Eye (tissue), 1 donor: ENCODE data around the gene NOVA1.
"Not testable (repeated sequence)": the region's sequence is repeated elsewhere in the genome, so short reads cannot be mapped to it uniquely, and the experiment has no call there.

Experiments used
- DNase-seq: peaks from one replicate; pipeline ENCODE4 v3.0.0-alpha.2; 2015

Gene NOVA1, protein sequence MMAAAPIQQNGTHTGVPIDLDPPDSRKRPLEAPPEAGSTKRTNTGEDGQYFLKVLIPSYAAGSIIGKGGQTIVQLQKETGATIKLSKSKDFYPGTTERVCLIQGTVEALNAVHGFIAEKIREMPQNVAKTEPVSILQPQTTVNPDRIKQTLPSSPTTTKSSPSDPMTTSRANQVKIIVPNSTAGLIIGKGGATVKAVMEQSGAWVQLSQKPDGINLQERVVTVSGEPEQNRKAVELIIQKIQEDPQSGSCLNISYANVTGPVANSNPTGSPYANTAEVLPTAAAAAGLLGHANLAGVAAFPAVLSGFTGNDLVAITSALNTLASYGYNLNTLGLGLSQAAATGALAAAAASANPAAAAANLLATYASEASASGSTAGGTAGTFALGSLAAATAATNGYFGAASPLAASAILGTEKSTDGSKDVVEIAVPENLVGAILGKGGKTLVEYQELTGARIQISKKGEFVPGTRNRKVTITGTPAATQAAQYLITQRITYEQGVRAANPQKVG

DNA sequence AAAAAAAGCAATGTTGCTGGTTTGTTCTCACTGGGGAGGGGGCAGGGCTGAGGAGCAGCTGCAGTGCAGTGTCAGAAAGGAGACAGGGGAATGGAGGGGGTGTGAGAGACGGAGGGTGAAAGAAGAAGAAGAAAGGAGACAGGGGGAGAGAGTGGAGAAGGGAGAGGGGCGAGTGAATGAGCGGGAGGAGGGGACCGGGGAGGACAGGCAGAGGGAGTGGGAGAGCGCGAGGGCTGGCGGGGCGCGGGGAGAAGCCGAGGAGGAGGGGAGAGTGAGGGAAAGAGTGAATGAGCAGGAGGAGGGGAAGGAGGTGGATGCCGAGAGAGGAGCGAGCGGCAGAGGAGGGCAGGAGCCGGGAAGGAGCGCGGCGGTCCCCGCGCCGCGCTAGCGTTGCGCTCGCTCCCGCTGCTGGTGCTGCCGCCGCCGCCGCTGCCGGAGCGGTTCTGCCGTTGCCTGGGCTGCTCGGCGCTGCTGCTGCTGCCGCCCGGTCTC, at the start of gene NOVA1:
Gene NOVA1, minus strand, starts transcription at position 445 of the 492 bp plus-strand sequence. CDS start 597 bp downstream, outside the sequence.
- DNase-seq = peak; percentile 90

DNA sequence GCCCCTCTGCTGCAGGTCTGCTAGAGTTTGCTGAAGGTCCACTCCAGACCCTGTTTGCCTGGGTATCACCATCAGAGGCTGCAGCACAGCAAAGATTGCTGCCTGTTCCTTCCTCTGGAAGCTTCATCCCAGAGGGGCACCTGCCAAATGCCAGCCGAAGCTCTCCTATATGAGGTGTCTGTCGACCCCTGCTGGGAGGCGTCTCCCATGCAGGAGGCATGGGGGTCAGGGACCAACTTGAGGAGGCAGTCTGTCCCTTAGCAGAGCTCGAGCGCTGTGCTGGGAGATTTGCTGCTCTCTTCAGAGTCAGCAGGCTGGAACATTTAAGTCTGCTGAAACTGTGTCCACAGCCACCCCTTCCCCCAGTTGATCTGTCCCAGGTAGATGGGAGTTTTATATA, 47.2 kb upstream of the NOVA1 start:
- DNase-seq = not testable (repeated sequence)

GRCh38 chr14:26636561-26636960, 38.7 kb upstream of the NOVA1 start:
- peak; percentile 29 for DNase-seq

GRCh38 chr14:26634946-26635345, 37.1 kb upstream of the NOVA1 start:
- not testable (repeated sequence) for DNase-seq

DNA sequence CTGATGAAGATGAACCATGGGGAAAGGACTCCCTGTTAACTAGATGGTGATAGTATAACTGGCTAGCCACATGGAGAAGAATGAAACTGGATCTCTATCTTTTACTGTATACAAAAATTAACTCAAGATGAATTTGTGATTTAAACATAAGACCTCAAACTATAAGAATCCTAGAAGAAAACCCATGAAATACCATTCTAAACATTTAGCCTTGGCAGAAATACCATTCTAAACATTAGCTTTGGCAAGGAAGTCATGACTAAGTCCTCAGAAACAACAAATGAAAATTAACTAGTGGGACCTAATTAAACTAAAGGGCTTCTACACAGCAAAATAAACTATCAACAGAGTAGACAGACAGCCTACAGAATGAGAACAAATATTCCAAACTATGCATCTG, 28.4 kb upstream of the NOVA1 start:
- no peak for DNase-seq

DNA sequence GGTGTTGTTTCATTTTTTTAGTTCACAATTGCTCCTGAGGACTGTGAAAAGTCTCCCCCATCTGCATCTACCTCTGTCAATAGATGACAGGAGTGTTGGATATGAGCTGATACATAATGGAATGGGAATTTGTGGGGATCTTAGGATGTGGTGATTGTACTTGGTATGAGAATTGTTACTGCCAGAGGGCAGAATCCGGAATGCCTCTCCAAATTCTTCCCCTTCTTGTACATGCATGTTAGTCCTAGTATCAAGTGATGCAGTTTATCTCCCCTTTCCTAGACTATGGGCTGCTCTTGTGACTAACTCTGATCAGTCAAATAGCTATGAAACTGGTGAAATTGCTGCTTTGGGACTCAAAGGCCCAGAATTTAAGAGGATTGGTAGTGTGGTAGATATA, 24.8 kb upstream of the NOVA1 start:
- DNase-seq = no peak

DNA sequence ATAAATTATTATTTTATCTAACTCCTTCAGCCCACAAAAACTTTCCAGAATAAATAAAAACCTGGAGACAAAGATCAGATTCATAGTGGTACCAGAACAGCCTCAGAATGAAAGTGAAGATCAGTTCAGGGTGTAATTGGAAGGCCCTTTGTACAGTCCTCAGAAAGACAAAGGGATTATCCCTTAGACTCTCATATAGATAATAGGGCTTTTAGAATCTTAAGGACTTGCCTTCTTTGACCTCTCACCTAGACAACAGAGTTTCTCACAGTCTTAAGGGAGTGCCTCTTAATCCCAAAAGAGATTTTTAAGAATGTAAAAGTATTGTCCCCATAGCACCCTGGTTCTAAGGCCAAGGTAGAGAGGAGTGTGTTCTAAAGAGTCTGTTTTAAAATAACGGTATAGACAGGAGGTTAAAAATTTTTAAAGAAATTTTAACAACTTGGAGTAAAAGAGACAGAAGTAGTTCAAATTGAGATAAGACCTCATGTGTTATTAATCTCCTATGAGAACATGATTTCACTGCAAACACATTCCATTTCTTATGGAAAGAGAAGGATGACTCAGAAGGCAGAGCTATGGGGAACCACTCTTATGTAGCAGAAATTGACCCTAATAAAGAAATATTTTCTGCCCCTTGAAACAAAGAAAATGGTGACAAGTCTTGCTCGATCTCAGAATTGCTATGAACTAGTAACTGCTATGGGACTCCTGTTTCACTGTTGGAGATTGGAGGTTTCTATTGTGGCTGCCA, 24.2 kb upstream of the NOVA1 start:
- no peak for DNase-seq

DNA sequence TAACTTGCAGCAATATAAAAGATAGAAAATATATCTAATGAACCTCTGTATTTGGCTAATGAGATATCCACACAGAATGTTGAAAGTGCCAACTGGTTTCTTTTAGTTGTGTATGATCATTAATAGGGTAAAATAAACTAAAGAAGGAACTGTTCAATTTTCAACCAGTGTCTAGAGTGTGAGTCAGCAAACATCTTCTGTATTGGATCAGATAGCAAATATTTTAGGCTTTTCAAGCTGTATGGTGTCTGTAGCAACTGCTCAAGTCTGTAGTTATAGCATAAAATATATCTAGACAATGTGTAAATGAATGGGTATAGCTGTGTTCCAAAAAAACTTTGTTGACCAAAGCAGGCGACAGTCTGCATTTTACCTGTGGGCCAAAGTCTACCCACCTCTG, 23.5 kb upstream of the NOVA1 start:
- no peak for DNase-seq

GRCh38 chr14:26611259-26611658, 13.4 kb upstream of the NOVA1 start:
- no peak for DNase-seq

- no peak for DNase-seq
These were observed 9.0 kb upstream of the NOVA1 start for GRCh38 chr14:26606729-26607312.

DNA sequence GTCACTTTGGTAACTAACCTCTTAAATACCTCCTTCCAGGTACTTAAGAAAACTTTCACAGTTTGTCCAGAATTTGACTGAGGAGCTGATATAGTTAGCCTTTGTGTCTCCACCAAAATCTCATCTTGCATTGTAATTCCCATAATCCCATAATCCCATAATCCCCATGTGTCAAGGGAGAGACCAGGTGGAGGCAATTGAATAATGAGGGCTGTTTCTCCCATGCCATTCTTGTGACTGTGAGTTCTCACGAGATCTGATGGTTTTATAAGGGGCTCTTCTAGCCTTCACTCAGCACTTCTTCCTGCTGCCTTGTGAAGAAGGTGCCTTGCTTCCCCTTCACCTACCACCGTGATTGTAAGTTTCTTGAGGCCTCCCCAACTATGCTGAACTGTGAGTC, 7.8 kb upstream of the NOVA1 start:
- no peak for DNase-seq

DNA sequence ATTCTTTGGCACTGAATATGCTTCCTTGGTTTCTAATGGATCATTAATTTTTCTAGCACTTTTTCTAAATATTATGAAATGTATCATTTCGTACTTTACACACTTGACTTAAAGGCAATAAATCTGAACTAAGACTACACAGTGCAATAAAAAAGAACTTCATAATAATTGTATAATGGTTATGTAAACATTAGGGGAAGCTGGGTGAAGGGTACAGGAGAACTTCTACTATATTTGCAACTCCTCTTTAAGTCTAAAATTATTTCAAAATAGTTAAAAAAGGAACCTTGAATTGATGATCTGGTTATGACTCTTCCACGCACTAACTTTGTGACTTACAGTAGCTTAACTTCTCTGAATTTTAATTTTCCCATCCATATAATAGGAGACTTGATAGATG, 5.1 kb upstream of the NOVA1 start:
- no peak for DNase-seq

DNA sequence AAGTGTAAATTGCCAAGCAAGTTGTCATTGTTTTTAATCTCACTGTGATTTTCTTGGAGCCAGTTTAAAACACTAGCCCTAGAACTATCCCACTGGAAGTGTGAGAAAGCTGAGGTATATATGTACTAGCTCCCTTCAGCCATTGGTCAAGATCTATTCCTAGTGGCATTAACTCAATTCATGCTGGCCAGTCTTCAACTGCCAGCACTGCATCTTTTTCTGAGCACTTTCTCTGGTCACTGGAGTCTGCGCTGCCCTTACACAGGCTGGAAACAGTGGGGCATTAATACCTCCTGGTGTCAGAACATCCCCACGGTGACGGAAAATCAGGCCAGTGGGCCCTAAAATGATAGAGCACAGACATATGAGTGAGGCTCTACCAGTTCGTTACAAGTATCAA, 4.0 kb upstream of the NOVA1 start:
- DNase-seq = no peak

GRCh38 chr14:26599291-26599690, 1.5 kb upstream of the NOVA1 start:
- DNase-seq = no peak

- no peak for DNase-seq
These were observed 869 bp upstream of the NOVA1 start for GRCh38 chr14:26598672-26599131.

DNA sequence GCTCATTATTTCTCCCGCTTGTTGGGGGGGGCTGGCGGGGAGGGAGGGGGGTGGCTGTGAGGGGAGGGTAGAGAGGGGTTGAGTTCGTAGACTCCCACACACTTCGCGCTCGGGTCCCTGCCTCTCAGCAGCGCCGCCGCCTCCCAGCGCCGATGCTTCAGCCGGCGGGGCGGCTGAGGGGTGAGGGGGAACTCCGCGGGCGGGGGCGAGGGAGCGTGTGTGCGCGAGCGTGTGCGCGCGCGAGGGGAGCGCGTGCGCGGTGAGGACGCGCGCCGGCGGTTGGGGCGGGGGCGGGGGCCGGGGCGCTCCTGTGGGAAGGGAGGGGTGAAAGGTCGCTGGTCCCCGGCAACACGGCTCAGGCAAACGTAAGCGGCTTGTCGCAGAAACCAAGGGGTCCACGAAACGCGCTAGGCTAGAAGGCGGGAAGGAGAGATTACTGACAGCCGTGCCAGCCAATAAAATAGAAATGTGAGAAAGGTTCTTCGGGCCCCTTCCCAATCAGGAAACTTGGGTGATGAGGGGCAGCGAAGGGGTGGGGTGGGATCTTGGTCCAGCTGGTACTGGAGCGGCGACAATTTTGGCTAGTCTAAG, 343 bp upstream of the NOVA1 start:
- peak; percentile 100 for DNase-seq

- no peak for DNase-seq
These were observed 703 bp downstream of the NOVA1 start for GRCh38 chr14:26597071-26597588.

- peak; percentile 85 for DNase-seq
These were observed 1.2 kb downstream of the NOVA1 start for GRCh38 chr14:26596543-26597061.

DNA sequence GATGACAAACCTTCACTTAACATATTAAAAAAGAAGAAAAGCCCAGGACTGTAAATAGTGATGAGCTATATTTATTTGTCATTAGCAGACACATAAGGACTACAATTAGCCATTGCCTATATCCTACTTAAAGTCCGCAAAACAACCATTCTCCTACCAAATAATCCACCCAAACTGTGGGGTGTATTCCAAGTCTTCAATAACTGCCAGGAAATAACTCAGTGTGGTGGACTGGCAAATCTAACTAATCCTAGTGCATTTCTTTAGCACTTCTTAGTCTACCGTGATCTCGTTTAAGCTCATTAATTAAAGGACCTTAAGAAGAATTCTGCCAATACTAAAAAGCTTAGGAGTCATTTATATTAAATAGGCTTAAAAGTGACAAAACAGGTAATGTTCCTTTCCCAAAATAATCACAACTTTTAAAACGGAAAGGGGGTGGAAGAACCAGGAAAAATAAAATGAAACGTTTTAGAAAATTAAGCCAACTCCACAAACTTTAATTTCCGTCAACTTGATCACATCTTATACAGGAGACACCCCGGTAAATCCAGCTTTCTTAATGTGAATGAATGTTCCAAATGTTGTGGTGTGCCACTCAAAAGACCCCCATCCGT, 1.8 kb downstream of the NOVA1 start:
- DNase-seq = peak; percentile 56

DNA sequence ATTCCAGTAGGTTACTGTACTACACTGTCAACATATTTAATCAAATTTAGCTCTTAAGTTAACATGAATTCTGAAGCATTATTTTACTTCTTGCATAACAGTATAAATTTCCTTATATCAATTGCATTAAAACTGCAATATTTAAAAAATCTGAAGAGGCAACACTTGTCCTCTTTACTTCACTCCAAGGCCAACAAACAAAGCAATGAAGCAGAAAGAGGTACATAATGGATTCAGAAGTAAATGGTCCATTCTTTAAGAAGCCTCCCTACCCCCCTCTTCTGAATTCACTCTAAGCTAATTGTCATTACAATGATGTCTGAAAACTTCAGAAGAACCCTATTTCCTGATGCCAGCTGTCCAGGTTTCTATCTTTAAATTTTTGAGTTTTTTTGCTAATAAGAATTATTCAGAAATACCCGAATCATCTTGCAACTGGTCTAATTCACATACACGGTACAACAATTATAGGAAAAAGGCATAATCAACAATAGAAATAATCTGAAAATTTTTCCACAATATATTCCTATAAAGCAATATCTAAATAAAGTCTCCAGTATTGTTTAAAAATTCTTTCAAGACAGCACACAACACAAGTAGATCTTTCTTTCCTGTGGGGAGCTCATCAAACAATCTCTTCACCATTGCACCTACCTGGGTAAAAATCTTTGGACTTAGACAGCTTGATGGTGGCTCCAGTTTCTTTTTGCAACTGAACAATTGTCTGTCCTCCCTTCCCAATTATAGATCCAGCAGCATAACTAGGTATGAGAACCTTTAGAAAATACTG, 2.9 kb downstream of the NOVA1 start:
- peak; percentile 70 for DNase-seq

DNA sequence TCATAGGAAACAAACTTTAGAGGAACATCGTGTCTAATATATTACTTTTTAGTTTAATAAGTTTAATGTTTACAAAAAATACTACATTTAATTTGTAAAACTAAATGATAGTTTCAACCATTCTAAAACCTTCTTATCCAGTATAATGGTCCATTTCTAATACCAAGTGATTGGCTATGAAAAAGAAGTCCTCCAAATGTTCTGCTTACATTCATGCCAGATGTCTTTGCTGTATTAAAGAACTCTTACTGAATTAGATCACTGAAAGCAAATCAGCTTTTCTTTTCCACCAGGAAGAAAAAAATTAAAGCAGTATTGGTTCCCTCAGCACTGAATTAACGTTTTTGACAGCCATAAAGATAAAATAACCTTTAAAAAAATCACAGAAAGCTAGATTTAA, 3.7 kb downstream of the NOVA1 start:
- peak; percentile 29 for DNase-seq
